MCF 10A (cell line): Measurements from ENCODE around the gene CARD11. TPM values are rescaled to one million over a fixed set of nuclear protein-coding genes. Genes with fewer than 3 reads are reported as not detected.

Experiments
- BruUV-seq: library from RNA; stranded (reverse); fragments of 400-500 nt; replicated peaks from 2 replicates; lab custom pipeline; 2021; lab: Mats Ljungman, UMichigan
- CTCF ChIA-PET: fragments of 300-600 bp; sonication (Branson Sonifier 250); formaldehyde crosslinking; extraction: SDS; loops from one replicate; lab custom pipeline; 2021; ENCODE audit warnings: antibody characterized with exemption, inconsistent platforms; lab: Yijun Ruan, JAX
- POLR2A ChIA-PET: fragments of 300-600, 350-650 bp; sonication (Branson Sonifier 250); formaldehyde crosslinking; extraction: SDS; loops from one replicate; lab custom pipeline; 2020; ENCODE audit warnings: antibody characterized with exemption, inconsistent platforms; lab: Yijun Ruan, JAX
- DNase-seq: peaks from one replicate; pipeline ENCODE4 v3.0.0-alpha.2; 2018; ENCODE audit not compliant: unreplicated experiment
- H3K27ac Mint-ChIP-seq: one replicate; pipeline ENCODE4 v1.8.0; 2022; ENCODE audit warnings: mild to moderate bottlenecking, low read depth, mixed read lengths; ENCODE audit not compliant: unreplicated experiment
- H3K27me3 Mint-ChIP-seq: one replicate; pipeline ENCODE4 v1.8.0; 2022; ENCODE audit warnings: mixed read lengths; ENCODE audit not compliant: insufficient read depth, unreplicated experiment
- H3K36me3 Mint-ChIP-seq: one replicate; pipeline ENCODE4 v1.8.0; 2022; ENCODE audit warnings: mild to moderate bottlenecking, moderate library complexity, mixed read lengths; ENCODE audit not compliant: insufficient read depth, unreplicated experiment
- H3K4me1 Mint-ChIP-seq: one replicate; pipeline ENCODE4 v1.8.0; 2022; ENCODE audit warnings: mixed read lengths; ENCODE audit not compliant: insufficient read depth, unreplicated experiment
- H3K4me3 Mint-ChIP-seq: one replicate; pipeline ENCODE4 v1.8.0; 2022; ENCODE audit warnings: mild to moderate bottlenecking, moderate library complexity, mixed read lengths; ENCODE audit not compliant: unreplicated experiment
- H3K9me3 Mint-ChIP-seq: one replicate; pipeline ENCODE4 v1.8.0; 2022; ENCODE audit warnings: mixed read lengths; ENCODE audit not compliant: unreplicated experiment
- CTCF ChIP-seq: fragments of 200-600 bp; IDR thresholded peaks from one replicate; pipeline ENCODE4 v1.8.0; 2022; ENCODE audit warnings: antibody characterized with exemption, mild to moderate bottlenecking; ENCODE audit not compliant: unreplicated experiment
- intact Hi-C: fragments of 100-400 bp; cut with micrococcal nuclease; formaldehyde crosslinking; loops from 2 replicates; pipeline ENCODE4 v1.14.1; 2022
- total RNA-seq: library from RNA; stranded (reverse); gene quantifications from 2 replicates; pipeline ENCODE4 v1.2.3, GENCODE V29; 2022

Gene CARD11
- total RNA-seq, 1 experiment from 2014 or later: not detected

- Mint-ChIP-seq H3K27me3 (no peaks in the 10 kb centered on the region), H3K36me3 (no peaks in the 10 kb centered on the region), H3K4me1 (no peaks in the 10 kb centered on the region), H3K4me3 (no peak overlapping the region), H3K9me3 (no peaks in the 10 kb centered on the region), H3K27ac (no peak overlapping the region)
- intact Hi-C loops: no loop called here
- CTCF ChIA-PET: interaction anchor here (0.7 kb wide), 1 partner anchor 26 kb away, joined by 4 read pairs; no protein-coding TSS in a partner anchor
- TF ChIP-seq CTCF: no peak
- POLR2A ChIA-PET: interaction anchor here (0.7 kb wide), 1 partner anchor 48 kb away, joined by 3 read pairs; no protein-coding TSS in a partner anchor
- no TSS peak for BruUV-seq
- DNase-seq: no peak
Observed at GRCh38 chr7:2971914-2972834, 71.5 kb downstream of the CARD11 start.

- no peak for DNase-seq
- intact Hi-C loops: no loop called here
- ChIA-PET POLR2A (no interaction called here), CTCF (no interaction called here)
- Mint-ChIP-seq H3K4me3 (no peak overlapping the region), H3K4me1 (no peaks in the 10 kb centered on the region), H3K36me3 (no peaks in the 10 kb centered on the region), H3K27ac (no peak overlapping the region), H3K9me3 (no peaks in the 10 kb centered on the region), H3K27me3 (no peaks in the 10 kb centered on the region)
- no TSS peak for BruUV-seq
- no peak for TF ChIP-seq CTCF
Observed at GRCh38 chr7:2970861-2971260, 72.8 kb downstream of the CARD11 start.

GRCh38 chr7:2970307-2970664 is 73.4 kb downstream of the CARD11 start:
- H3K27me3 Mint-ChIP-seq: no peaks in the 10 kb centered on the region
- intact Hi-C loops: no loop called here
- no peaks in the 10 kb centered on the region for H3K36me3 Mint-ChIP-seq
- H3K4me1 Mint-ChIP-seq: no peaks in the 10 kb centered on the region
- ChIA-PET CTCF (no interaction called here), POLR2A (no interaction called here)
- H3K27ac Mint-ChIP-seq: no peak overlapping the region
- H3K9me3 Mint-ChIP-seq: no peaks in the 10 kb centered on the region
- no peak overlapping the region for H3K4me3 Mint-ChIP-seq
- no TSS peak for BruUV-seq
- no peak for DNase-seq
- no peak for TF ChIP-seq CTCF

- BruUV-seq: no TSS peak
- intact Hi-C loops: no loop called here
- CTCF ChIA-PET: no interaction called here
- DNase-seq: no peak
- H3K36me3 Mint-ChIP-seq: no peaks in the 10 kb centered on the region
- POLR2A ChIA-PET: no interaction called here
- H3K4me1 Mint-ChIP-seq: no peaks in the 10 kb centered on the region
- H3K4me3 Mint-ChIP-seq: no peak overlapping the region
- no peaks in the 10 kb centered on the region for H3K27me3 Mint-ChIP-seq
- no peaks in the 10 kb centered on the region for H3K9me3 Mint-ChIP-seq
- no peak overlapping the region for H3K27ac Mint-ChIP-seq
- TF ChIP-seq CTCF: no peak
Observed at GRCh38 chr7:2969398-2970306, 74.0 kb downstream of the CARD11 start.
